ENCODE measurements around the gene DNER.

DNA sequence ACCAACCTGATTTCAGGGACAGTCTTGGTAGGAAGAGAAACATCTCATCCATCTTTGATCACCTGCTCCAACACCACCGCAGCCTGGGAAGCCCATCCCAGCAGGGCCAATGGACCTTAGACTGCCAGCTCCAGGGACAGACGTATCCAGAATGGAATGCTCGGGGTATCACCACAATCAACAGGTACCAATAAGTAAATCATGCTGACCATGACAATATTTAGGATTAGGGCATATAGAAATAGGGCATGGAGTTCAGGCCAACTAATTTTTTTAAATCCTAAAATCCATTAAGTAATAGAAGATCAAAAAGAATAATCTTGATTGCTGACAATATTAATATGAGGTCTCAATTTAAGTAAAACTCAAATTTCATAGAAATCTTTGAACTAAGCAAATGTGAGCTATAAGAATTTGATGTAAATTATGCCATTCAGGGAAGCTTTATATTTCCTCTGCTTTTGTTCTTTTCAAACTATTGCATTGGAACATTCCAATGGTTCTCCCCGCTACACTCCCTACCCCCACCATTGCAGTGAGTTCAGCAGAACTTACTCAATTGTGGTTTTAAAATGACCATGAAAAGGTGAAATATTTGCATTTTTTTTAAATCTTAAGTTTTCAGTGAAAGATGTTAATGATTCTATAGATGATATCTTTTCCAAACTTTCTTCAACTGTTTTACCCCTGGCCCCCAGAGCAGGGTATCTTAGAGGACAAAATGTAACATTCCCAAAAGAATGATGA, 138.6 kb downstream of the DNER start:
- TF ChIP-seq POLR2AphosphoS5 (IDR thresholded peaks at IDR 0.05; ENCODE audit: low read depth) (no peak), JUNB (IDR thresholded peaks at IDR 0.05; ENCODE audit: unreplicated experiment) (no peak), EZH2 (IDR thresholded peaks at IDR 0.05; ENCODE audit: low read depth, unreplicated experiment) (no peak), EZH2phosphoT487 (IDR thresholded peaks at IDR 0.05; ENCODE audit: unreplicated experiment) (no peak), CREB1 (CRISPR knock-in tag; IDR thresholded peaks at IDR 0.05; ENCODE audit: low read depth) (no peak), STAT1 (IDR thresholded peaks at IDR 0.05; ENCODE audit: unreplicated experiment) (no peak), ZNF114 (CRISPR knock-in tag; IDR thresholded peaks at IDR 0.05) (no peak), ZNF331 (CRISPR knock-in tag; IDR thresholded peaks at IDR 0.05; ENCODE audit: low read depth) (no peak), NANOG (IDR thresholded peaks at IDR 0.05; ENCODE audit: borderline replicate concordance) (no peak)
- TF ChIP-seq, protein P1, sequence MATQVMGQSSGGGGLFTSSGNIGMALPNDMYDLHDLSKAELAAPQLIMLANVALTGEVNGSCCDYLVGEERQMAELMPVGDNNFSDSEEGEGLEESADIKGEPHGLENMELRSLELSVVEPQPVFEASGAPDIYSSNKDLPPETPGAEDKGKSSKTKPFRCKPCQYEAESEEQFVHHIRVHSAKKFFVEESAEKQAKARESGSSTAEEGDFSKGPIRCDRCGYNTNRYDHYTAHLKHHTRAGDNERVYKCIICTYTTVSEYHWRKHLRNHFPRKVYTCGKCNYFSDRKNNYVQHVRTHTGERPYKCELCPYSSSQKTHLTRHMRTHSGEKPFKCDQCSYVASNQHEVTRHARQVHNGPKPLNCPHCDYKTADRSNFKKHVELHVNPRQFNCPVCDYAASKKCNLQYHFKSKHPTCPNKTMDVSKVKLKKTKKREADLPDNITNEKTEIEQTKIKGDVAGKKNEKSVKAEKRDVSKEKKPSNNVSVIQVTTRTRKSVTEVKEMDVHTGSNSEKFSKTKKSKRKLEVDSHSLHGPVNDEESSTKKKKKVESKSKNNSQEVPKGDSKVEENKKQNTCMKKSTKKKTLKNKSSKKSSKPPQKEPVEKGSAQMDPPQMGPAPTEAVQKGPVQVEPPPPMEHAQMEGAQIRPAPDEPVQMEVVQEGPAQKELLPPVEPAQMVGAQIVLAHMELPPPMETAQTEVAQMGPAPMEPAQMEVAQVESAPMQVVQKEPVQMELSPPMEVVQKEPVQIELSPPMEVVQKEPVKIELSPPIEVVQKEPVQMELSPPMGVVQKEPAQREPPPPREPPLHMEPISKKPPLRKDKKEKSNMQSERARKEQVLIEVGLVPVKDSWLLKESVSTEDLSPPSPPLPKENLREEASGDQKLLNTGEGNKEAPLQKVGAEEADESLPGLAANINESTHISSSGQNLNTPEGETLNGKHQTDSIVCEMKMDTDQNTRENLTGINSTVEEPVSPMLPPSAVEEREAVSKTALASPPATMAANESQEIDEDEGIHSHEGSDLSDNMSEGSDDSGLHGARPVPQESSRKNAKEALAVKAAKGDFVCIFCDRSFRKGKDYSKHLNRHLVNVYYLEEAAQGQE (IDR thresholded peaks at IDR 0.05; ENCODE audit: unreplicated experiment): no peak
- TF ChIP-seq, protein P2, sequence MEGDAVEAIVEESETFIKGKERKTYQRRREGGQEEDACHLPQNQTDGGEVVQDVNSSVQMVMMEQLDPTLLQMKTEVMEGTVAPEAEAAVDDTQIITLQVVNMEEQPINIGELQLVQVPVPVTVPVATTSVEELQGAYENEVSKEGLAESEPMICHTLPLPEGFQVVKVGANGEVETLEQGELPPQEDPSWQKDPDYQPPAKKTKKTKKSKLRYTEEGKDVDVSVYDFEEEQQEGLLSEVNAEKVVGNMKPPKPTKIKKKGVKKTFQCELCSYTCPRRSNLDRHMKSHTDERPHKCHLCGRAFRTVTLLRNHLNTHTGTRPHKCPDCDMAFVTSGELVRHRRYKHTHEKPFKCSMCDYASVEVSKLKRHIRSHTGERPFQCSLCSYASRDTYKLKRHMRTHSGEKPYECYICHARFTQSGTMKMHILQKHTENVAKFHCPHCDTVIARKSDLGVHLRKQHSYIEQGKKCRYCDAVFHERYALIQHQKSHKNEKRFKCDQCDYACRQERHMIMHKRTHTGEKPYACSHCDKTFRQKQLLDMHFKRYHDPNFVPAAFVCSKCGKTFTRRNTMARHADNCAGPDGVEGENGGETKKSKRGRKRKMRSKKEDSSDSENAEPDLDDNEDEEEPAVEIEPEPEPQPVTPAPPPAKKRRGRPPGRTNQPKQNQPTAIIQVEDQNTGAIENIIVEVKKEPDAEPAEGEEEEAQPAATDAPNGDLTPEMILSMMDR (conservative IDR thresholded peaks at IDR 0.05; ENCODE audit: low read depth in 2 of 2): no peak
- TF ChIP-seq, protein P3, sequence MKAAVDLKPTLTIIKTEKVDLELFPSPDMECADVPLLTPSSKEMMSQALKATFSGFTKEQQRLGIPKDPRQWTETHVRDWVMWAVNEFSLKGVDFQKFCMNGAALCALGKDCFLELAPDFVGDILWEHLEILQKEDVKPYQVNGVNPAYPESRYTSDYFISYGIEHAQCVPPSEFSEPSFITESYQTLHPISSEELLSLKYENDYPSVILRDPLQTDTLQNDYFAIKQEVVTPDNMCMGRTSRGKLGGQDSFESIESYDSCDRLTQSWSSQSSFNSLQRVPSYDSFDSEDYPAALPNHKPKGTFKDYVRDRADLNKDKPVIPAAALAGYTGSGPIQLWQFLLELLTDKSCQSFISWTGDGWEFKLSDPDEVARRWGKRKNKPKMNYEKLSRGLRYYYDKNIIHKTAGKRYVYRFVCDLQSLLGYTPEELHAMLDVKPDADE (IDR thresholded peaks at IDR 0.05): no peak
- TF ChIP-seq, protein P4, sequence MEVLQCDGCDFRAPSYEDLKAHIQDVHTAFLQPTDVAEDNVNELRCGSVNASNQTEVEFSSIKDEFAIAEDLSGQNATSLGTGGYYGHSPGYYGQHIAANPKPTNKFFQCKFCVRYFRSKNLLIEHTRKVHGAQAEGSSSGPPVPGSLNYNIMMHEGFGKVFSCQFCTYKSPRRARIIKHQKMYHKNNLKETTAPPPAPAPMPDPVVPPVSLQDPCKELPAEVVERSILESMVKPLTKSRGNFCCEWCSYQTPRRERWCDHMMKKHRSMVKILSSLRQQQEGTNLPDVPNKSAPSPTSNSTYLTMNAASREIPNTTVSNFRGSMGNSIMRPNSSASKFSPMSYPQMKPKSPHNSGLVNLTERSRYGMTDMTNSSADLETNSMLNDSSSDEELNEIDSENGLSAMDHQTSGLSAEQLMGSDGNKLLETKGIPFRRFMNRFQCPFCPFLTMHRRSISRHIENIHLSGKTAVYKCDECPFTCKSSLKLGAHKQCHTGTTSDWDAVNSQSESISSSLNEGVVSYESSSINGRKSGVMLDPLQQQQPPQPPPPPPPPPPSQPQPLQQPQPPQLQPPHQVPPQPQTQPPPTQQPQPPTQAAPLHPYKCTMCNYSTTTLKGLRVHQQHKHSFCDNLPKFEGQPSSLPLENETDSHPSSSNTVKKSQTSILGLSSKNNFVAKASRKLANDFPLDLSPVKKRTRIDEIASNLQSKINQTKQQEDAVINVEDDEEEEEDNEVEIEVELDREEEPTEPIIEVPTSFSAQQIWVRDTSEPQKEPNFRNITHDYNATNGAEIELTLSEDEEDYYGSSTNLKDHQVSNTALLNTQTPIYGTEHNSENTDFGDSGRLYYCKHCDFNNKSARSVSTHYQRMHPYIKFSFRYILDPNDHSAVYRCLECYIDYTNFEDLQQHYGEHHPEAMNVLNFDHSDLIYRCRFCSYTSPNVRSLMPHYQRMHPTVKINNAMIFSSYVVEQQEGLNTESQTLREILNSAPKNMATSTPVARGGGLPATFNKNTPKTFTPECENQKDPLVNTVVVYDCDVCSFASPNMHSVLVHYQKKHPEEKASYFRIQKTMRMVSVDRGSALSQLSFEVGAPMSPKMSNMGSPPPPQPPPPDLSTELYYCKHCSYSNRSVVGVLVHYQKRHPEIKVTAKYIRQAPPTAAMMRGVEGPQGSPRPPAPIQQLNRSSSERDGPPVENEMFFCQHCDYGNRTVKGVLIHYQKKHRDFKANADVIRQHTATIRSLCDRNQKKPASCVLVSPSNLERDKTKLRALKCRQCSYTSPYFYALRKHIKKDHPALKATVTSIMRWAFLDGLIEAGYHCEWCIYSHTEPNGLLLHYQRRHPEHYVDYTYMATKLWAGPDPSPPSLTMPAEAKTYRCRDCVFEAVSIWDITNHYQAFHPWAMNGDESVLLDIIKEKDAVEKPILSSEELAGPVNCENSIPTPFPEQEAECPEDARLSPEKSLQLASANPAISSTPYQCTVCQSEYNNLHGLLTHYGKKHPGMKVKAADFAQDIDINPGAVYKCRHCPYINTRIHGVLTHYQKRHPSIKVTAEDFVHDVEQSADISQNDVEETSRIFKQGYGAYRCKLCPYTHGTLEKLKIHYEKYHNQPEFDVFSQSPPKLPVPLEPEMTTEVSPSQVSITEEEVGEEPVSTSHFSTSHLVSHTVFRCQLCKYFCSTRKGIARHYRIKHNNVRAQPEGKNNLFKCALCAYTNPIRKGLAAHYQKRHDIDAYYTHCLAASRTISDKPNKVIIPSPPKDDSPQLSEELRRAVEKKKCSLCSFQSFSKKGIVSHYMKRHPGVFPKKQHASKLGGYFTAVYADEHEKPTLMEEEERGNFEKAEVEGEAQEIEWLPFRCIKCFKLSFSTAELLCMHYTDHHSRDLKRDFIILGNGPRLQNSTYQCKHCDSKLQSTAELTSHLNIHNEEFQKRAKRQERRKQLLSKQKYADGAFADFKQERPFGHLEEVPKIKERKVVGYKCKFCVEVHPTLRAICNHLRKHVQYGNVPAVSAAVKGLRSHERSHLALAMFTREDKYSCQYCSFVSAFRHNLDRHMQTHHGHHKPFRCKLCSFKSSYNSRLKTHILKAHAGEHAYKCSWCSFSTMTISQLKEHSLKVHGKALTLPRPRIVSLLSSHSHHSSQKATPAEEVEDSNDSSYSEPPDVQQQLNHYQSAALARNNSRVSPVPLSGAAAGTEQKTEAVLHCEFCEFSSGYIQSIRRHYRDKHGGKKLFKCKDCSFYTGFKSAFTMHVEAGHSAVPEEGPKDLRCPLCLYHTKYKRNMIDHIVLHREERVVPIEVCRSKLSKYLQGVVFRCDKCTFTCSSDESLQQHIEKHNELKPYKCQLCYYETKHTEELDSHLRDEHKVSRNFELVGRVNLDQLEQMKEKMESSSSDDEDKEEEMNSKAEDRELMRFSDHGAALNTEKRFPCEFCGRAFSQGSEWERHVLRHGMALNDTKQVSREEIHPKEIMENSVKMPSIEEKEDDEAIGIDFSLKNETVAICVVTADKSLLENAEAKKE (CRISPR knock-in tag; IDR thresholded peaks at IDR 0.05): no peak

Measured in GM23338 (cell line).